ENCODE results near the gene LRIG3.
"Not testable (repeated sequence)": the region's sequence is repeated elsewhere in the genome, so short reads cannot be mapped to it uniquely, and the experiment has no call there.

Gene LRIG3, protein sequence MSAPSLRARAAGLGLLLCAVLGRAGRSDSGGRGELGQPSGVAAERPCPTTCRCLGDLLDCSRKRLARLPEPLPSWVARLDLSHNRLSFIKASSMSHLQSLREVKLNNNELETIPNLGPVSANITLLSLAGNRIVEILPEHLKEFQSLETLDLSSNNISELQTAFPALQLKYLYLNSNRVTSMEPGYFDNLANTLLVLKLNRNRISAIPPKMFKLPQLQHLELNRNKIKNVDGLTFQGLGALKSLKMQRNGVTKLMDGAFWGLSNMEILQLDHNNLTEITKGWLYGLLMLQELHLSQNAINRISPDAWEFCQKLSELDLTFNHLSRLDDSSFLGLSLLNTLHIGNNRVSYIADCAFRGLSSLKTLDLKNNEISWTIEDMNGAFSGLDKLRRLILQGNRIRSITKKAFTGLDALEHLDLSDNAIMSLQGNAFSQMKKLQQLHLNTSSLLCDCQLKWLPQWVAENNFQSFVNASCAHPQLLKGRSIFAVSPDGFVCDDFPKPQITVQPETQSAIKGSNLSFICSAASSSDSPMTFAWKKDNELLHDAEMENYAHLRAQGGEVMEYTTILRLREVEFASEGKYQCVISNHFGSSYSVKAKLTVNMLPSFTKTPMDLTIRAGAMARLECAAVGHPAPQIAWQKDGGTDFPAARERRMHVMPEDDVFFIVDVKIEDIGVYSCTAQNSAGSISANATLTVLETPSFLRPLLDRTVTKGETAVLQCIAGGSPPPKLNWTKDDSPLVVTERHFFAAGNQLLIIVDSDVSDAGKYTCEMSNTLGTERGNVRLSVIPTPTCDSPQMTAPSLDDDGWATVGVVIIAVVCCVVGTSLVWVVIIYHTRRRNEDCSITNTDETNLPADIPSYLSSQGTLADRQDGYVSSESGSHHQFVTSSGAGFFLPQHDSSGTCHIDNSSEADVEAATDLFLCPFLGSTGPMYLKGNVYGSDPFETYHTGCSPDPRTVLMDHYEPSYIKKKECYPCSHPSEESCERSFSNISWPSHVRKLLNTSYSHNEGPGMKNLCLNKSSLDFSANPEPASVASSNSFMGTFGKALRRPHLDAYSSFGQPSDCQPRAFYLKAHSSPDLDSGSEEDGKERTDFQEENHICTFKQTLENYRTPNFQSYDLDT

DNA sequence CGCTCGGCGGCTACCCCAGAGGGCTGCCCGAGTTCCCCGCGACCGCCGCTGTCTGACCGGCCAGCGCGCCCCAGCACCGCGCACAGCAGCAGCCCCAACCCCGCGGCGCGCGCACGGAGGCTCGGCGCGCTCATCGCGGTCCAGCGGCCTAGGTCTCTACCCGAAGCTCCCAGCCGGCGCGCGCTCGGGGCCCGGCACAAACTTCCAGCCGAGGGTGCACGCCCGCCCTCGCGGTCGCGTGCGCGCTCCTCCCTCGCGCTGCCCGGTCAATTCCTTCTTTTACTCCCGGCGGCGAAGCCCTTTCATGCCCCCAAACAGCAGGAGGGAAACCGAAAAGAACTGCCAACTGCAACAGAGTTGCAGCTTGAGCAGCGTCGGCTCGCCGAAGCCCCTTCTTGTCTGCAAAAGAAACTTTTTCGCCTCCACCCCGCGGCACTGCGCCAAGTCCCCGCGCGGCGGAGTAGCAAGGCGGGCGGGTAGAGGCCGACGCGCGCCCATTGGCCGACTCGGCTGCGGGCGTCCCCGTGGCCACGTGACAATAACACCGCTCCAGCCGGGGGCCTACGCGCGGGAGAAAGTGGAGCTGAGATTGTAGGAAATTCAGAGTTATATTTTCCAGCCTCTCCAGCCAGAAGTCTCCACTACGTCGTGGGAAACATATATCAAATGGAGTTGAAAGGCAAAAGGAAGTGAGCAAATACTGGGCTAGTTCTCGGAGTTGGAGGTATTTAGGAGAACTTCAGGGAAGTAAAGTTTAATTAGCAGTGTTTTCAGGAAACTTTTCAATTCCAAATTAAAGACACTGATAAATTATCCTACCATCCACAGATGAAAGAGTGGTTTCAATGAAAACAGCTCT is at the start of gene LRIG3:
TSS of gene LRIG3 (minus strand) at position 403 of the 859 bp plus-strand sequence. CDS start at position 134, 269 bp downstream.
- DNase-seq: peak; percentile 67

DNA sequence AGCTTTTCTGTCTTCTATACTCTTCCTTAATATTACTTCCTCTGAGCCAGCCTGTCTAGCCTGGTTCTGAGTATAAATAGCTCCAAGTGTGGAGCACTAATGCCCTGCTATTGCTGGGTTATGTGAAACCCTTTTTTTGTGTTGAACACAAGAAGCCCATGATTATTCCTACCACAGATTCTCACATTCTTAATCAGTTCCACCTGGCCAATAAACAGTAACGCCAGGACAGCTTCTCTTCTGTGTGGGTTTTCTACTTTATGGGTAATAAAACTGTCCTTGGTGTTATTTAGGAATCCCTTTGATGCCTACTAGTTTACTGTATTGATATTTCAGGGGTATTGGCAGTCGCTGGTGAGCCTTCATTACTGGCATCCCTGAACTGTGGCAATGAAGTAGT is 48.9 kb upstream of the LRIG3 start:
- no peak for DNase-seq

DNA sequence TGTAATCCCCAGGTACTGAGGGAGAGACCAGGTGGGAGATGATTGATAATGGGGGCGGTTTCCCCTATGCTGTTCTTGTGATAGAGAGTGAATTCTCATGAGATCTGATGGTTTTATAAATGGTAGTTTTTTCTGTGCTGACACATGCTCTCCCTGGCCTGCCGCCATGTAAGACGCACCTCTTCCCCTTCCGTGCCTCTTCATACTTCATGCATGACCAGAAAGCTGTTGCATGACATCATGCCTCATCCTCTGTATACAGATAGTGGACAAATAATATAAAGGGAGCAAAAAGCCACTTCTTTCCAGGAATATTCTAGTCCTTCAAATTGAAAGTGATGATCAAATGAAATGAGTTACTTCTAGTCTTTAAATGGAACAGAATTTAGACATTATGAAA is 47.3 kb upstream of the LRIG3 start:
- DNase-seq: peak; percentile 68

DNA sequence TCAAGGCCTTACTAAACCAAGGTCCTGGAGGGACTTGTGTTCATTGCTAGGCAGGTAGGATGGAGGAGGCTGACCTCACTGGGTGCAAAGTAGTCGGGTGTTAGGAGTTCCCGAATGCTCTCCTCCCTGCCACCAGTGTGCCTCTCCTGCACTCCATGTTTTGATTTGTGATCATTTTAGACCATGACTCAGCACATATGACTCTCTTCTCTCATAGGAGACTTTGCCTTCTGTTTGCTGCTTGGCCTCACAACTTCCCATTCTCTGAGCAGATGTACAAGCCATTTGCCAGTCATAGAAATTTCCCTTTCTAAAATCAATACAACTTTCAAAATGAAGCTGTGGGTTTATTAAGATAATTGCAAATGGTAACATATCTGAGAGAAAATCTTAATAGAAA is 46.6 kb upstream of the LRIG3 start:
- DNase-seq: no peak

DNA sequence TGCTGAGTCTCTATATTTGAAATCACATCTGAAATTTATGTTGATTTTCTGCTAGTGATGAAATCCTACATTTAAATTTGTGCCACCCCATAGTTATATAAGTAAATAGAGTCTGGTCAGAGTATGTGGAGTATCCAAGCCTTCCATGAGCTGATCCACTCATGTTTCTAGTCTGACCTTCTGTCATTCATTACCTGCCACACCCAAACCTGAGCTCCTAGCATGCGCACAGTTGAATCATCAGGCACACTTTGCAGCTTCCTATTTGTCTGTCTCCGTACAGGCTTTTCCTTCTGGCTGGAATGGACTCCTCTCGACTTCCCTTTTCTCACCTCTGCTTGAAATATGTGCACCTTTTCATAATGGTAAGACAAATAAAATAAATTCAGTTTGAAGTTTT is 45.3 kb upstream of the LRIG3 start:
- DNase-seq: no peak

DNA sequence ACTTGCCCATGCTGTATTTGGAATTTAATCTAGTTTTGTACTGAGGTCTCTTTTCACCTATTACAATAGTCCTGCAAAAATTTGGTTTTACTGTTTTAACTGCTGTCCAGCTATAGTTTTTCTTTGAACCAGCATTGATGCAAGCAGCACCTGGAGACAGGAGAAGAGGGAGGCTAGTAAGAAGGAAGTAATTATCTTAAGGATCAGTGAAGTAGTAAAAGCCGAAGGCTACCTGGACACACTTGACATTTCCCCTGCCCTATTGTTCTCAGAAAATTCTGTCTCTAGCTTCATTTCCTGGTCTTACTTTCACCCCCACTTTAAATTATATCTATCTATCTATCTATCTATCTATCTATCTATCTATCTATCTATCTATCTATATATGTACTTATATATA is 43.5 kb upstream of the LRIG3 start:
- DNase-seq: no peak

DNA sequence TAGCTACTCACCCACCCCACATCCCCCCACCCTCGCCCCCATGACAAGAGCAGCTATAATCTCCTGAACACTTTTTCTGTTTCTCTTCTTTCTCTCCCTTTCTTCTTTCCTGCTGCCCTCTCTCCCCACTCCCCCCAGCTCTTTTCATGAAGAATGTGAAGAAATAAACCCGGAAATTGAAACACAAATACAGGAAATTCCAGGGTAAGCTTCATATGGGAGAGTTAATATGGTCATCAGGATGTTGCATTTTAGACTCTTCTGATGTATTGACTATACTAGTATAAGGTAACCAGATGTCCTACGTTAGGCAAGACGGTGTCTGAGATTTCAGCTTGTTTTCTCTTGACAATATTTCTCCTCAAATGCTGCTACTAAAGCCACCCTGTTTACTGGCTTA is 41.6 kb upstream of the LRIG3 start:
- no peak for DNase-seq

DNA sequence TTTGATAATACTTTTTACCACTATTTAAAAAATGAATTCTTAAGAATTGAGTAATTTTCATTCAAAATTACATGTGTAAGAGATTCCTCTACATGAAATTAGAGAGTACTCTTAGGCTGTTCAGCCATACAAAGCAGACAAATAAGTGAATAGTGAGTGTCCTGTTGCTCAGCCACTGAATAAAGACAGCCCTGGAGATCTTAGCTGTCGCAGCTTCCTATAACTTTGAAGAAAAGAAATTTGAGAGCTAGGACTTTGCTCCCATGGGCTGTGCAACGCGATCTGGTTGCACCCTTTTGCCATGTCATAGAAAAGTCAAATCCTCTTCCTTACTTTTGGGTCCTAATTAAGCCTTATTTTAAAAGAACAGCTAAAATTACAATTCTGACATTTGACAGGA is 40.9 kb upstream of the LRIG3 start:
- DNase-seq: no peak

DNA sequence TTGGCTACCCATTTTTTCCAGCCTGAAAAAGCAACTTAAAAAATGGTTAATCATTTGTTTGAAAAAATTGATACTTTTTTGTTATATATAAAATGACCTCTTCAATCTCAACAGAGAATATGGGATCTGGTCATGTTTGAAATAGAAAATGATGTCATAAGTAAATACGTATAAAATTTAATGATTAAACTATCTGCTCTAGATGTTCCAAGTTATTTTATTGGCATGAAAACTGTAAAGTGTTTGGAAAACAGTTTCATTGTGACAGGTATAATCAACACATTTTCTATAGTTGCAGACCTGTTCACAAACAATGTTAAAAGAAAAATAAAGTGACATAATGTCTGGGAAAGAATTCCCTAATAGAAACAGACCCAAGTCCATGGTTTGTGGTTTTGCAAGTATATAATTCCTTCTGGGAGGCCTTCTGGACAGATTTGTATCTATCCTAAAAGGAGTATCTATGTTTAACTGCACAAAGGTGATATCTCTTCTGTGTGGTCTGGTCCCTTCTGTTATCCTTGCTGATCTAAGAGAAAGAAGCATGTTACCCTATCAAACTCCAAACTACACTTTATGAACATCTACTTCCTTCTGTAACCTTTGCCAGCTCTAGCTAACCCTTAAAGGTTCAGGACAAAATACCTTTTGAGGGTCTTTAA is 39.5 kb upstream of the LRIG3 start:
- no peak for DNase-seq

DNA sequence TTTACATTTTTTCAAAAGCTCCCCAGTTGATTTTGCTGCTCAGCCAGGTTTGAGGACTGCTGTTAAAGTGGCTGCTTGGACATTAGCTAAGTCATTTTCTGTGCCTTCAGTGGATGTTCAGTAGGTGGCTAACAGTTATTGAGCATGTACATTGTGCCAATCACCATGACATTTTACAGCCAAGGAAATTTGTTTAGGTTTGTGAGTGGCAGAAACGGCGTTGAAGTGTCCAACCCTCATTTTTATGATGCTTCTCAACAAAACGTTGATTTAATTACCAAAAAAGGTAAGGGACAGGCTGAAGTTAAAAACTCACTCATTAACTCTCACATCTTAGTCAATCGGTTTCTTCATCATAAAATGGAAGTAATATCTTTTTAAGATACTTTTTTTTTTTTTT is 37.0 kb upstream of the LRIG3 start:
- no peak for DNase-seq

DNA sequence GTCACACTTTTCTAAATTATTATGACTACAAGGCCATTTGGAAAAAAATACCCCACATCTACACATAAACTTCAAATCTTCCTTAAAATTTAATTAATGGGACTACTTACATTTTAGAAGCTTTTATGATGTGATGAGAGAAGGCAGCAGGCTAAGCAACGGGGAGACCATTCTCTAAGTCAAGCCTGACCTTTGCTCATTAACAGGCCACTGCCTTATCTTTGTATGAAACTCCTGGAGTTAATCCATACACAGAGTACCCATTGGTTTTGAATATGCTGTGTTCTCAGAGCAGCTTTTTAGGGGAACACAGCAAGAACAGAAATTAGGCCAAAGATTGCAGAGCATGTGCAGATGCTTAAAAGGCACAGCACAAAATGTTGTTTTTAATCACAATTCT is 35.5 kb upstream of the LRIG3 start:
- no peak for DNase-seq

DNA sequence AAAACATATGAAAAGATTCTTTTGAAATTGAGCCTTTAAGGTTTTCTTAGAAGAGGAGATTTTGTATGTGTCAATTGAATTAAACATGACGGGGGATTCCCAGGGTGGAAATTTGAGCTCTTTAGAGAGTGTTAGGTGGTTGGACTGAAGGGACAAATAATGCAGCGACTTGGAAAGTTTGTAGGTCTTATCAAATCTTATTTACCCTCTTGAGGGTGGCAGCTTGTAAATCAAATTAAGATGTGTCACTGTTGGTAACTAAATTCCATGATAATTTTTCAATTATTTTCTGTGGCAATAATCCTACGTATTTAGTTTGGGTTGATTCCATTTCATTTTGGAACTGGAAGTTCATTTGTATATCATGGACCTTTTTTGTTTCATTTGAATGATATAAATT is 33.7 kb upstream of the LRIG3 start:
- no peak for DNase-seq

DNA sequence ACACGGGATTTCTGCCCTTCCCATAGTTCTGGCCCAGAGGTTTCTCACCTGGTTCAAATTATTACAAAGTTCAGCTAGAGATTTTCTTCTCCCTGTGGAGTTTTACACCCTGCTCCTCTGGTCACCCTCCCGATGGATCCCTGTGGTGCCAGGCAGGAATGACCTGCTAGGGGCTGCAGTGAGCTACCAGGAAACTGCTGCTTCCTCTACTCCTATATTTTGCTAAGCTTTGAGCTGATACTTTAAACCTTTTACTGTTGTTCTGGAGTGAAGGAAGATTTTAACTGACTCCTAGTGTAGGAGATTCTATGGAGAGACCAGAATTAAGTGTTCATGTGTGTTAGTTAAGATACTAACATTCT is 30.4 kb upstream of the LRIG3 start:
- DNase-seq: no peak

DNA sequence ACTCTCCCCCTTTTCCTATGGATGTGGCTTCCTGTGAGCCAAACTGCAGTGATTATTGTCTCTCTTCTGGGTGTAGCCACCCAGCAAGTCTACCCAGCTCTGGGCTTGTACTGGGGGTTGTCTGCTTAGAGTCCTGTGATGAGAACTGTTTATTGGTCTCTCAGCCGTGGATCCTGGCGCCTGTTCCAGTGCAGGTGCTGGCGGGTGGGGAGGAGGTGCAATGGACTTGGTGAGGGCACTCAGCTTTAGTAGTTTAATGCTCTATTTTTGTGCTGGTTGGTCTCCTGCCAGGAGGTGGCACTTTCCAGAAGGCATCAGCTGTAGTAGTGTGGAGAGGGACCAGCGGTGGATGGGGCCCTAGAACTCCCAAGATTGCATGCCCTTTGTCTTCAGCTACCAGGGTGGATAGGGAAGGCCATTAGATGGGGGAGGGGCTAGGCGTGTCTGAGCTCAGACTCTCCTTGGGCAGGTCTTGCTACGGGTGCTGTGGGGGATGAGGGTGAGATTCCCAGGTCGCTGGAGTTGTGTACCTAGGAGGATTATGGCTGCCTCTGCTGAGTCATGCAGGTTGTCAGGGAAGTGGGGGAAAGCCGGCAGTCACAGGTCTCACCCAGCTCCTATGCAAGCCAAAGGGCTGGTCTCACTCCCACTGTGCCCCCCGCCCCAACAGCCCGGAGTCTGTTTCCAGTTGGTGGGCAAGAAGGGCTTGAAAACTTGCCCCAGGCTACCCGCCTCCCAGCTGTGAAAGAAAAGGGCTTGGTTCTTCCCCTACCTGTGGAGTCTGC is 29.8 kb upstream of the LRIG3 start:
- not testable (repeated sequence) for DNase-seq

DNA sequence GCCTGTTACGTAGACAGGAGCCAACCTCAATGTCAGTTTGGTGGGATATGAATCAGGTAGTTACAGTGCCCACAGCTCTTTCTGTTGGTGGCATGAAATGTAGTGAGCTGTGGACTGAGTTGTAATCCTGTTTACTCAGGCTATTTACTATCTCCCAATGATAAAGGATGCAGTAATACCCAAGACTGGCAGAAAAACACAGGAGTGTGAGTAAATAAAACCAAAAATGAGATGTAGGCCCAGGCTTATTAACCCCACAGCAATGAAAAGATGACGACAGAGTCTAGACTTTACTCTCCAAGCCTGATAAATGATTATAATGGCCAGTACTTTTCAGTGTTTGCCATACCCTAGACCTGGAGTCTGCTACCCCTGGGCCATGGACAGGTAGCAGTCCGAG is 22.8 kb upstream of the LRIG3 start:
- no peak for DNase-seq

DNA sequence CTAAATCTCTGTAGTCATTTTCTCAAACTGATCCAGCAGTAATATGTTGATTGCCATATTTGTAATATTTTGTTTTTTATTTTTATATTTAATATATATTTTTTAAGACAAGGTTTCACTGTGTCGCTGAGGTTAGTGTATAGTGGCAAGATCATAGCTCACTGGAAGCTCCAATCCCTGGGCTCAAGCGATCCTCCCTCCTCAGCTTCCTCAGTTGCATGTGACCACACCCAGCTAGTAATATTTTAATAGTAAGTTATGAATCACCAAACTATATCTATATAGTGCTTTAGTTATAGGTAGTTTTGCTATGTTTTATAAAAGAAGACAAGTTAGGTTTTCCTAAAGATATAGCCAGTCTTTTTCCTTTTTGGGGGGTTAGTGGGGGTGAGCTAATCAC is 22.0 kb upstream of the LRIG3 start:
- DNase-seq: no peak

DNA sequence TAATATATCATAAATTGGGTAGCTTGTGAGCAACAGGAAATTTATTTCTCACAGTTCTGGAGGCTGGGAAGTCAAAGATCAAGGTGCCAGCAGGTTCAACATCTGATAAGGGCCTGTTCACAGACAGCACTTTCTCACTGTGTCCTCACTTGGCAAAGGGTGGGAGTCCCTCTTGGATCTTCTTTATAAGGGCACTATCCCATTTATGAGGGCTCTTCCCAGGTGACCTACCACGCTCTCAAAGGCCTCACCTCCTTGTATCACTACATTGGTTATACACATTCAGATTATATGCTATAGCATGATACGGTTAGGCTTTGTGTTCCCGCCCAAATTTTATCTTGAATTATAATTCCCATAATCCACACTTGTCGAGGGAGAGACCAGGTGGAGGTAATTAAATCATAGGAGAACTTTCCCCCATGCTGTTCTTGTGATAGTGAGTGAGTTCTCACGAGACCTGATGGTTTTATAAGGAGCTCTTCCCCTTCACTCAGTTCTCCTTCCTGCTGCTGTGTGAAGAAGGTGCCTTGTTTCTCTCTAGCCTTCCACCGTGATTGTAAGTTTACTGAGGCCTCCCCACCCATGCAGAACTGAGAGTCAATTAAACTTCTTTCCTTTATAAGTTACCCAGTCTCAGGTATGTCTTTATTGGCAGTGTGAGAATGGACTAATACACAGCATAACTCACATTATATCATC is 19.2 kb upstream of the LRIG3 start:
- no peak for DNase-seq

DNA sequence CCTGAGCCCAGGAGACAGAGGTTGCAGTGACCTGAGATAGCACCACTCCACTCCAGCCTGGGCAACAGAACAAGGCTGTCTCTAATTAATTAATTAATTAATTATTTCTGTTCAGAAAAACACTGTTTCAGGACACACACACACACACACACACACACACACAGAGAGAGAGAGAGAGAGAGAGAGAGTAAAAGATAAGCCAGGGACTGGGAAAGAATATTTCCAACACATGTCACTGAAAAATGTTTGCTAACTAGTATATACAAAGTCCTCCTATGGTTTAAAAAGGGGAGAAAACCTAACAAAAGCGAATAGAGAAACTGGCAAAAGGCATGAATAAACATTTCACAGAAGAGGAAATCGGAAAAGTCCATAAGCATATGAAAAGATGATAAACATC is 18.1 kb upstream of the LRIG3 start:
- no peak for DNase-seq

DNA sequence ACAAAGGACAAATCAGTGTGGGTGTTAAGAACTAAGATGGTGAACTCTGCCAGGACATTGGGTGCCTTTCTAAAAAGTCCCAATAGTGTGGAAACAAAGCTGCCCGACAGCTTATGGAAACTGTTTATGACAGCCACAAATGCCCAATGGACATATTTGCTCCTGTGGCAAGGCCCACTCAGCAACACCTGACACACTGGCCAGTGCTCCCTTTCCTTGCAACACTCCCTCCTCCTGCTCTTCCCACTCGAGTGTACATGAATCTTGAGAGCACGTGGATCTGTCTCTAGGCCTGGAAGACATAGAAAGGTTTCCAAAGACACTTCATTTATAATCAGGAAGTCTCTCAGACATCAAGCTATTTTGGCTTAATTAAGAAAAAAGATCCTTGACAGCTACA is 14.2 kb upstream of the LRIG3 start:
- DNase-seq: no peak

DNA sequence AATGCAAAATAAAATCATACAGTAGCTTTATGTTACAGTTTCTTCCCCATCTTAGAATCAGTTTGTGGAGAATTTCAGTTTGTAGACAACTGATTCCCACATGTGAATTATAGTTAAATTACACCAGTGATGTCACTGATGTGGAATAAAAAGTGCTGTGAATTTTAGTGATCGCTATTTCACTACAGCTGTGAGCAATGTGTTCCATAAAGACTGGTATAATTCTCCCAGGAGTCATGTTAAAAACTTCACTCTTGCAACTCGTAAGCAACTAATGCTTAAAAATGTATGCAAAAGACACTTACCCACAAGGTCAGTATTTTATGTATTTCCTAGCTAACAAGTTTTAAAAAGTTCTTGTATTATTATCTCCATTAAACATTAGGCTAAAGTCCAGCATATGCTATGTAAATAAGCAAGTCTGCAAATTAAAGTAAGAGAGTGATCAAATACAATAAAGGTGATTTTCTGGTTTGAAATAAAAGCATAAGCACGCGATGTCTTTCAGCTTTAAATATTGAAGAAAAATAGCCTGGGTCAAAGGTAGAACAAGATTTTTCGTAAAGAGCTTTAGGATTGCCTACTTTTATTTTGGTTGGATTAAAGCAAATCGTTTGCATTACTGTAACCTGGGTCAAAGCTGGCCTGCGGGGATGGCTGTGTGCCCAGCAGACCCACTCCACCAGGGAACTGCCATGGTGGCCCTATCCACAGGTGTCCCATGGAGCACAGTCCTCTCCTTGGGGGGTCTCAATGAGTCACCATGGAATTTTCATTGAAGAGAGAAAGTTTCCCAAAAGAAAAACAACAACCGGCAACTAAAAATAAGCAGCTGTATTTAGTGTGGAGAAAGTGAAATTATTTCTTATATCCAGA is 12.7 kb upstream of the LRIG3 start:
- DNase-seq: no peak

Data from NCI-H510A treated with DMSO at 0.1 percent for 48 hours (cell line).